HCT116 (cell line): ENCODE results near the gene MAPKAPK5. TPM values are rescaled to one million over a fixed set of nuclear protein-coding genes. Genes with fewer than 3 reads are reported as not detected.

Source experiments
- ATAC-seq: fragments of 200-7000 bp; cut with Tn5 transposase; 2 replicates; pipeline ENCODE4 v1.9.1; 2020; ENCODE audit warnings: mild to moderate bottlenecking, moderate library complexity
- BruUV-seq: library from RNA; stranded (reverse); fragments of 400-500 nt; replicated peaks from 2 replicates; lab custom pipeline; 2021; lab: Mats Ljungman, UMichigan
- CTCF ChIA-PET: fragments of 300-600 bp; sonication (Branson Sonifier 250); formaldehyde crosslinking; loops from one replicate; lab custom pipeline; 2021; ENCODE audit warnings: antibody characterized with exemption; lab: Charles Lee
- POLR2A ChIA-PET: fragments of 300-600, 350-600 bp; sonication (Branson Sonifier 250); formaldehyde crosslinking; loops from one replicate; lab custom pipeline; 2021; ENCODE audit warnings: antibody characterized with exemption; lab: Charles Lee
- RAD21 ChIA-PET, 2 experiments: fragments of 300-600 bp; sonication (Branson Sonifier 250); formaldehyde crosslinking; loops; one replicate each; lab custom pipeline; 2023; ENCODE audit warnings: low total read pairs in 2 of 2; ENCODE audit not compliant: uncharacterized antibody in 2 of 2, unreplicated experiment in 2 of 2, low non-redundant PET in 1 of 2; lab: Charles Lee
- DNase-seq: peaks from one replicate; pipeline ENCODE4 v3.0.0-alpha.2; 2010; ENCODE audit warnings: low read depth, low spot score
- H2AFZ ChIP-seq: fragments of 200-600 bp; shearing (Covaris generic), sonication (generic); 2 replicates; pipeline ENCODE4 v1.6.1; 2017; ENCODE audit warnings: low read depth, mixed run types, mixed read lengths, antibody characterized with exemption, low read length; ENCODE audit not compliant: poor library complexity, severe bottlenecking
- H3K27ac ChIP-seq: 2 replicates; pipeline ENCODE4 v1.5.1; 2012; ENCODE audit warnings: low read depth, low read length
- H3K27me3 ChIP-seq: fragments of 200-600 bp; sonication (generic); 2 replicates; pipeline ENCODE4 v1.6.1; 2016; ENCODE audit warnings: mixed run types, low read length, mixed read lengths; ENCODE audit not compliant: insufficient read depth
- H3K36me3 ChIP-seq, 2 experiments: fragments of 200-500 bp in 1 of 2; fragments of 200-600 bp in 1 of 2; sonication (Bioruptor generic) in 1 of 2; sonication (generic) in 1 of 2; 2 replicates each; pipeline versions ENCODE4 v1.5.1 to v1.6.1; 2014 to 2016; ENCODE audit warnings: low read length in 2 of 2, inconsistent platforms in 1 of 2, mixed read lengths in 1 of 2, mixed run types in 1 of 2; ENCODE audit not compliant: insufficient read depth in 2 of 2, control insufficient read depth in 1 of 2
- H3K4me1 ChIP-seq, 2 experiments: fragments of 200-600 bp in 1 of 2; sonication (generic) in 1 of 2; 2 replicates each; pipeline versions ENCODE4 v1.5.1 to v1.6.1; 2012 to 2017; ENCODE audit warnings: low read length in 2 of 2, inconsistent platforms in 1 of 2, mild to moderate bottlenecking in 1 of 2, mixed read lengths in 1 of 2, mixed run types in 1 of 2, moderate library complexity in 1 of 2; ENCODE audit not compliant: insufficient read depth in 2 of 2, control insufficient read depth in 1 of 2
- H3K4me2 ChIP-seq: fragments of 200-600 bp; sonication (generic); 2 replicates; pipeline ENCODE4 v1.6.1; 2017; ENCODE audit warnings: mixed run types, low read length, mixed read lengths
- H3K4me3 ChIP-seq, 2 experiments: fragments of 200-600 bp in 1 of 2; sonication (generic) in 1 of 2; replicated peaks in 1 of 2; 2 replicates each; pipeline ENCODE4 v1.5.1; 2011 to 2016; ENCODE audit warnings: low read length in 2 of 2, control low read depth in 1 of 2, low read depth in 1 of 2, mild to moderate bottlenecking in 1 of 2, mixed read lengths in 1 of 2, mixed run types in 1 of 2
- H3K79me2 ChIP-seq: fragments of 200-600 bp; sonication (generic); 2 replicates; pipeline ENCODE4 v1.6.1; 2017; ENCODE audit warnings: mild to moderate bottlenecking, mixed run types, low read length, moderate library complexity, mixed read lengths; ENCODE audit not compliant: insufficient read depth
- H3K9ac ChIP-seq: fragments of 200-600 bp; sonication (generic); 2 replicates; pipeline ENCODE4 v1.6.1; 2016; ENCODE audit warnings: low read length, mixed read lengths
- H3K9me2 ChIP-seq: fragments of 200-600 bp; sonication (generic), shearing (Covaris generic); 2 replicates; pipeline ENCODE4 v1.6.1; 2017; ENCODE audit warnings: mixed run types, mild to moderate bottlenecking, moderate library complexity; ENCODE audit not compliant: insufficient read depth
- H3K9me3 ChIP-seq, 2 experiments: fragments of 200-500 bp in 1 of 2; fragments of 200-600 bp in 1 of 2; sonication (Bioruptor generic) in 1 of 2; sonication (generic) in 1 of 2; 2 replicates each; pipeline ENCODE4 v1.6.1; 2014 to 2017; ENCODE audit warnings: low read length in 2 of 2, mixed read lengths in 2 of 2, inconsistent platforms in 1 of 2, low read depth in 1 of 2, mild to moderate bottlenecking in 1 of 2, mixed run types in 1 of 2, moderate library complexity in 1 of 2; ENCODE audit not compliant: control insufficient read depth in 1 of 2, insufficient read depth in 1 of 2
- H4K20me1 ChIP-seq: fragments of 200-600 bp; sonication (generic), shearing (Covaris generic); 2 replicates; pipeline ENCODE4 v1.6.1; 2017; ENCODE audit warnings: mixed run types, mild to moderate bottlenecking, moderate library complexity; ENCODE audit not compliant: insufficient read depth
- CBX3 ChIP-seq: IDR thresholded peaks from 2 replicates; pipeline ENCODE4 v1.6.1; 2012; ENCODE audit warnings: low read depth
- CEBPB ChIP-seq: IDR thresholded peaks from 2 replicates; pipeline ENCODE4 v1.6.1; 2012; ENCODE audit warnings: low read depth
- EGR1 ChIP-seq: IDR thresholded peaks from 2 replicates; pipeline ENCODE4 v1.6.1; 2012; ENCODE audit warnings: low read depth
- EZH2 ChIP-seq: fragments of 200-600 bp; sonication (generic); IDR thresholded peaks from 2 replicates; pipeline ENCODE4 v1.6.1; 2017; ENCODE audit warnings: antibody characterized with exemption, mixed run types
- FOSL1 ChIP-seq: IDR thresholded peaks from 2 replicates; pipeline ENCODE4 v1.6.1; 2012; ENCODE audit warnings: low read depth
- JUND ChIP-seq: IDR thresholded peaks from 2 replicates; pipeline ENCODE4 v1.6.1; 2012
- POLR2AphosphoS5 ChIP-seq: IDR thresholded peaks from 2 replicates; pipeline ENCODE4 v1.6.1; 2011; ENCODE audit warnings: mild to moderate bottlenecking, low read depth, low read length, moderate library complexity
- SP1 ChIP-seq: IDR thresholded peaks from 2 replicates; pipeline ENCODE4 v1.6.1; 2012; ENCODE audit warnings: low read depth
- TCF7L2 ChIP-seq: IDR thresholded peaks from 2 replicates; pipeline ENCODE4 v1.7.0; 2011; ENCODE audit warnings: borderline replicate concordance, inconsistent platforms; ENCODE audit not compliant: insufficient read depth, insufficient read length; ENCODE audit errors: extremely low read depth
- ZBTB33 ChIP-seq: IDR thresholded peaks from 2 replicates; pipeline ENCODE4 v1.6.1; 2011; ENCODE audit warnings: mild to moderate bottlenecking, low read length, moderate library complexity; ENCODE audit not compliant: insufficient replicate concordance; ENCODE audit errors: extremely low read depth
- ZFX ChIP-seq: fragments of 450-650 bp; IDR thresholded peaks from 2 replicates; pipeline ENCODE4 v1.6.1; 2017
- ZNF274 ChIP-seq: fragments of 200-500 bp; sonication (Bioruptor generic); IDR thresholded peaks from 2 replicates; pipeline ENCODE4 v1.6.1; 2014; ENCODE audit warnings: mild to moderate bottlenecking, low read depth, low read length, inconsistent platforms
- intact Hi-C: fragments of 100-400 bp; cut with micrococcal nuclease; formaldehyde crosslinking; loops from 2 replicates; pipeline ENCODE4 v1.10.0; 2022
- total RNA-seq: library from RNA; stranded (reverse); gene quantifications from one replicate; pipeline ENCODE4 v1.2.1, GENCODE V29; 2021; ENCODE audit not compliant: unreplicated experiment

Gene MAPKAPK5
- total RNA-seq, 1 experiment from 2014 or later = 57.9 TPM

- ChIA-PET CTCF (interaction anchor here (1.9 kb wide), 1 partner anchor 13 kb away, joined by 7 read pairs; no protein-coding TSS in a partner anchor), RAD21 (no interaction called here), POLR2A (no interaction called here)
- no peaks in the 10 kb centered on the region for H3K79me2 ChIP-seq
- H3K4me2 ChIP-seq = no peak overlapping the region
- intact Hi-C loops = loop anchor here (10.0 kb wide), 1 partner anchor 369 kb away; no protein-coding TSS in a partner anchor
- H3K4me1 ChIP-seq = no peaks in the 10 kb centered on the region
- no peaks in the 10 kb centered on the region for H3K9me3 ChIP-seq
- ATAC-seq (no peak), DNase-seq (no peak)
- no peaks in the 10 kb centered on the region for H3K9me2 ChIP-seq
- H2AFZ ChIP-seq = no peak overlapping the region
- no peak overlapping the region for H3K9ac ChIP-seq
- no peaks in the 10 kb centered on the region for H3K27me3 ChIP-seq
- H3K27ac ChIP-seq = no peak overlapping the region
- H4K20me1 ChIP-seq = no peaks in the 10 kb centered on the region
- no peak overlapping the region for H3K4me3 ChIP-seq
- H3K36me3 ChIP-seq = no peaks in the 10 kb centered on the region
- no TSS peak for BruUV-seq
- TF ChIP-seq ZBTB33 (no peak), EZH2 (no peak), SP1 (no peak), FOSL1 (no peak), ZFX (no peak), CEBPB (no peak), POLR2AphosphoS5 (no peak), CBX3 (no peak), JUND (no peak), EGR1 (no peak), ZNF274 (no peak), TCF7L2 (no peak)
Observed at GRCh38 chr12:111825509-111825908, 16.5 kb upstream of the MAPKAPK5 start.
